GM12878 (cell line): ENCODE data around the gene AP3D1. TPM values are rescaled to one million over a fixed set of nuclear protein-coding genes. Genes with fewer than 3 reads are reported as not detected.

Experiments
- CBX5 ChIP-seq: sonication (generic); IDR thresholded peaks from 2 replicates; pipeline ENCODE4 v1.6.1; 2016; ENCODE audit warnings: low read depth, moderate library complexity, mild to moderate bottlenecking, inconsistent platforms
- CHD2 ChIP-seq: IDR thresholded peaks from 2 replicates; pipeline ENCODE4 v1.6.1; 2011; ENCODE audit warnings: low read depth, low read length, improper control_type of control experiment, borderline replicate concordance
- CTCF ChIP-seq, 3 experiments: IDR thresholded peaks in 2 of 3; conservative IDR thresholded peaks in 1 of 3; 2 replicates each; pipeline ENCODE4 v1.5.1; 2011; ENCODE audit warnings: low read depth in 3 of 3, low read length in 3 of 3, mild to moderate bottlenecking in 3 of 3, control low read depth in 2 of 3, moderate library complexity in 2 of 3, inconsistent platforms in 1 of 3, mixed read lengths in 1 of 3; ENCODE audit not compliant: control insufficient read depth in 2 of 3, insufficient read depth in 1 of 3; ENCODE audit errors: extremely low read depth in 1 of 3
- EGR1 ChIP-seq, 2 experiments: IDR thresholded peaks; 1 replicate in 1 of 2; 2 replicates in 1 of 2; pipeline ENCODE4 v1.6.1; 2011 to 2012; ENCODE audit warnings: low read depth in 2 of 2, low read length in 2 of 2, borderline replicate concordance in 1 of 2, mild to moderate bottlenecking in 1 of 2, moderate library complexity in 1 of 2
- LARP7 ChIP-seq: fragments of 450-650 bp; IDR thresholded peaks from 2 replicates; pipeline ENCODE4 v1.6.1; 2017; ENCODE audit warnings: mild to moderate bottlenecking
- PML ChIP-seq: IDR thresholded peaks from 2 replicates; pipeline ENCODE4 v1.6.1; 2012; ENCODE audit warnings: low read length, inconsistent platforms
- POLR2A ChIP-seq: IDR thresholded peaks from 2 replicates; pipeline ENCODE4 v1.6.1; 2011; ENCODE audit warnings: low read depth, mild to moderate bottlenecking, low read length
- RAD51 ChIP-seq: fragments of 450-650 bp; IDR thresholded peaks from 2 replicates; pipeline ENCODE4 v1.6.1; 2016; ENCODE audit warnings: moderate library complexity, mild to moderate bottlenecking, inconsistent platforms
- SMARCA5 ChIP-seq: fragments of 450-650 bp; IDR thresholded peaks from 2 replicates; pipeline ENCODE4 v1.6.1; 2017; ENCODE audit warnings: mild to moderate bottlenecking
- SP1 ChIP-seq: IDR thresholded peaks from one replicate; pipeline ENCODE4 v1.6.1; 2011; ENCODE audit warnings: low read depth, low read length
- STAT1 ChIP-seq: fragments of 450-650 bp; conservative IDR thresholded peaks from 2 replicates; pipeline ENCODE4 v1.6.1; 2014; ENCODE audit warnings: antibody characterized with exemption, mild to moderate bottlenecking
- ZNF687 ChIP-seq: fragments of 450-650 bp; IDR thresholded peaks from 2 replicates; pipeline ENCODE4 v1.6.1; 2017; ENCODE audit warnings: mild to moderate bottlenecking, moderate library complexity
- ZZZ3 ChIP-seq: IDR thresholded peaks from 2 replicates; pipeline ENCODE4 v1.6.1; 2011; ENCODE audit warnings: low read depth; ENCODE audit not compliant: control insufficient read depth, insufficient read length
- polyA plus RNA-seq, 11 experiments: library from polyadenylated mRNA; depleted of rRNA in 4 of 11; unstranded in 6 of 11; stranded (reverse) in 5 of 11; fragments of >200 nt; fragmentation: Nextera tagmentation in 4 of 11; fragmentation: Illumina TruSeq in 1 of 11; extraction: Ambion mirVana in 4 of 11; extraction: Trizol in 1 of 11; gene quantifications; 1 replicate in 1 of 11; 2 replicates in 10 of 11; pipeline versions ENCODE4 v1.2.1 to v1.2.3, GENCODE V29; 2011 to 2016; ENCODE audit warnings: inconsistent platforms in 2 of 11, missing spikeins in 2 of 11, low read depth in 1 of 11
- total RNA-seq, 4 experiments: library from RNA; depleted of rRNA in 3 of 4; stranded (reverse); fragments of >200 nt in 3 of 4; fragmentation: Illumina TruSeq in 1 of 4; extraction: Trizol in 1 of 4; gene quantifications; 2 replicates each; pipeline versions ENCODE4 v1.2.1 to v1.2.3, GENCODE V29; 2013 to 2021

Gene AP3D1
- total and polyA plus RNA-seq, 10 of the 15 experiments (the other 5 are each of a cell fraction or from before 2014, with no cell fraction given): 1.5 to 108 (median 59.1) TPM

GRCh38 chr19:2050991-2051772, 100.2 kb downstream of the AP3D1 start, which contains the start of gene MKNK2 (continued):
- TF ChIP-seq RAD51: no peak
- TF ChIP-seq CBX5: no peak
- TF ChIP-seq STAT1: no peak
- TF ChIP-seq ZNF687: peak; percentile 97
- TF ChIP-seq PML: peak; percentile 92; the same call in 1 of the 2 replicates
- no peak for TF ChIP-seq ZZZ3
- peak; percentile 100 for TF ChIP-seq LARP7
- peak; percentile 18; the same call in 1 of the 2 replicates for TF ChIP-seq CHD2
- TF ChIP-seq CTCF (IDR thresholded peaks at IDR 0.05 in 2 of 3, conservative IDR thresholded peaks at IDR 0.05 in 1 of 3; ENCODE audit: control insufficient read depth in 2 of 3, extremely low read depth in 1 of 3, insufficient read depth in 1 of 3, low read depth in 3 of 3, low read length in 3 of 3): peak; percentile 49 to 75 (median 55); a peak in 5 of 6 replicates
- peak; percentile 74 for TF ChIP-seq SP1
- peak; percentile 100 for TF ChIP-seq SMARCA5
- TF ChIP-seq EGR1 (IDR thresholded peaks at IDR 0.05; ENCODE audit: borderline replicate concordance in 1 of 2, low read depth in 2 of 2, low read length in 2 of 2): peak; percentile 17 to 87
- TF ChIP-seq POLR2A: peak; percentile 98
- TF ChIP-seq, all 136 proteins: peak for 51

Other genes starting within 250 kb of the AP3D1 start
Only the 7 nearest of the 17 such genes appear.
- gene MKNK2, start 100.3 kb downstream of the AP3D1 start, total RNA-seq (2014; rRNA removed): 159 and 168 TPM in 2 replicates
- 70.3 and 77.9 TPM in 2 replicates for gene MKNK2, start 100.3 kb downstream of the AP3D1 start, total RNA-seq (2014; rRNA removed; fragmentation: Illumina TruSeq; extraction: Trizol)
- 365 and 378 TPM in 2 replicates for gene MKNK2, start 100.3 kb downstream of the AP3D1 start, total RNA-seq (2021)
- 113 and 223 TPM in 2 replicates for gene MKNK2, start 100.3 kb downstream of the AP3D1 start, polyA plus RNA-seq (2011; rRNA removed)
- 29.6 and 61.9 TPM in 2 replicates for gene MKNK2, start 100.3 kb downstream of the AP3D1 start, polyA plus RNA-seq (2014; fragmentation: Illumina TruSeq; extraction: Trizol)
- 10 to 100 TPM in 1 of 2 experiments, 1 to 10 TPM in 1; 9.6 to 17.6 TPM for gene MKNK2, start 100.3 kb downstream of the AP3D1 start, polyA plus RNA-seq (2014; fragmentation: Nextera tagmentation; extraction: Ambion mirVana)
- gene MKNK2, start 100.3 kb downstream of the AP3D1 start, polyA plus RNA-seq (2014; rRNA removed): 195 and 218 TPM in 2 replicates
- gene MKNK2, start 100.3 kb downstream of the AP3D1 start, polyA plus RNA-seq (2016; fragmentation: Nextera tagmentation; extraction: Ambion mirVana): 10 to 100 TPM; 38.3 to 53.3 TPM
- gene MOB3A, start 55.2 kb downstream of the AP3D1 start, total RNA-seq (2014; rRNA removed): 56.6 and 69.6 TPM in 2 replicates
- 32.7 and 40.5 TPM in 2 replicates for gene MOB3A, start 55.2 kb downstream of the AP3D1 start, total RNA-seq (2014; rRNA removed; fragmentation: Illumina TruSeq; extraction: Trizol)
- 176 and 181 TPM in 2 replicates for gene MOB3A, start 55.2 kb downstream of the AP3D1 start, total RNA-seq (2021)
- 71.7 and 229 TPM in 2 replicates for gene MOB3A, start 55.2 kb downstream of the AP3D1 start, polyA plus RNA-seq (2011; rRNA removed)
- gene MOB3A, start 55.2 kb downstream of the AP3D1 start, polyA plus RNA-seq (2014; fragmentation: Illumina TruSeq; extraction: Trizol): 54.2 and 82.9 TPM in 2 replicates
- gene MOB3A, start 55.2 kb downstream of the AP3D1 start, polyA plus RNA-seq (2014; fragmentation: Nextera tagmentation; extraction: Ambion mirVana): 10 to 100 TPM in 1 of 2 experiments, 1 to 10 TPM in 1; 7.5 to 10.9 TPM
- 123 and 147 TPM in 2 replicates for gene MOB3A, start 55.2 kb downstream of the AP3D1 start, polyA plus RNA-seq (2014; rRNA removed)
- 10 to 100 TPM; 79.3 to 79.5 TPM for gene MOB3A, start 55.2 kb downstream of the AP3D1 start, polyA plus RNA-seq (2016; fragmentation: Nextera tagmentation; extraction: Ambion mirVana)
- 20.7 and 22.3 TPM in 2 replicates for gene IZUMO4, start 54.7 kb downstream of the AP3D1 start, total RNA-seq (2014; rRNA removed)
- gene IZUMO4, start 54.7 kb downstream of the AP3D1 start, total RNA-seq (2014; rRNA removed; fragmentation: Illumina TruSeq; extraction: Trizol): 7.2 and 7.6 TPM in 2 replicates
- gene IZUMO4, start 54.7 kb downstream of the AP3D1 start, total RNA-seq (2021): 12.0 and 14.6 TPM in 2 replicates
- 14.2 and 22.9 TPM in 2 replicates for gene IZUMO4, start 54.7 kb downstream of the AP3D1 start, polyA plus RNA-seq (2011; rRNA removed)
- 3.8 and 7.3 TPM in 2 replicates for gene IZUMO4, start 54.7 kb downstream of the AP3D1 start, polyA plus RNA-seq (2014; fragmentation: Illumina TruSeq; extraction: Trizol)
- 1 to 10 TPM in 1 of 2 experiments, under 1 TPM in 1; 0.53 to 1.9 TPM for gene IZUMO4, start 54.7 kb downstream of the AP3D1 start, polyA plus RNA-seq (2014; fragmentation: Nextera tagmentation; extraction: Ambion mirVana)
- 27.1 and 30.3 TPM in 2 replicates for gene IZUMO4, start 54.7 kb downstream of the AP3D1 start, polyA plus RNA-seq (2014; rRNA removed)
- gene IZUMO4, start 54.7 kb downstream of the AP3D1 start, polyA plus RNA-seq (2016; fragmentation: Nextera tagmentation; extraction: Ambion mirVana): 1 to 10 TPM; 5.5 to 6.9 TPM
- gene DOT1L, start 12.4 kb upstream of the AP3D1 start, total RNA-seq (2014; rRNA removed): 9.2 and 9.5 TPM in 2 replicates
- 5.4 and 7.0 TPM in 2 replicates for gene DOT1L, start 12.4 kb upstream of the AP3D1 start, total RNA-seq (2014; rRNA removed; fragmentation: Illumina TruSeq; extraction: Trizol)
- gene DOT1L, start 12.4 kb upstream of the AP3D1 start, total RNA-seq (2021): 54.7 and 59.5 TPM in 2 replicates
- 7.1 and 11.4 TPM in 2 replicates for gene DOT1L, start 12.4 kb upstream of the AP3D1 start, polyA plus RNA-seq (2011; rRNA removed)
- gene DOT1L, start 12.4 kb upstream of the AP3D1 start, polyA plus RNA-seq (2014; fragmentation: Illumina TruSeq; extraction: Trizol): 2.9 and 9.6 TPM in 2 replicates
- under 1 TPM; 0.18 to 0.26 TPM for gene DOT1L, start 12.4 kb upstream of the AP3D1 start, polyA plus RNA-seq (2014; fragmentation: Nextera tagmentation; extraction: Ambion mirVana)
- 22.2 and 29.1 TPM in 2 replicates for gene DOT1L, start 12.4 kb upstream of the AP3D1 start, polyA plus RNA-seq (2014; rRNA removed)
- gene DOT1L, start 12.4 kb upstream of the AP3D1 start, polyA plus RNA-seq (2016; fragmentation: Nextera tagmentation; extraction: Ambion mirVana): 10 to 100 TPM; 10.1 to 12.9 TPM
- gene PLEKHJ1, start 84.8 kb upstream of the AP3D1 start, total RNA-seq (2014; rRNA removed): 131 and 133 TPM in 2 replicates
- gene PLEKHJ1, start 84.8 kb upstream of the AP3D1 start, total RNA-seq (2014; rRNA removed; fragmentation: Illumina TruSeq; extraction: Trizol): 42.8 and 49.7 TPM in 2 replicates
- 92.9 and 98.0 TPM in 2 replicates for gene PLEKHJ1, start 84.8 kb upstream of the AP3D1 start, total RNA-seq (2021)
- gene PLEKHJ1, start 84.8 kb upstream of the AP3D1 start, polyA plus RNA-seq (2011; rRNA removed): 27.7 and 52.0 TPM in 2 replicates
- gene PLEKHJ1, start 84.8 kb upstream of the AP3D1 start, polyA plus RNA-seq (2014; fragmentation: Illumina TruSeq; extraction: Trizol): 13.8 and 32.4 TPM in 2 replicates
- gene PLEKHJ1, start 84.8 kb upstream of the AP3D1 start, polyA plus RNA-seq (2014; fragmentation: Nextera tagmentation; extraction: Ambion mirVana): 1 to 10 TPM; 1.3 to 6.9 TPM
- 133 and 158 TPM in 2 replicates for gene PLEKHJ1, start 84.8 kb upstream of the AP3D1 start, polyA plus RNA-seq (2014; rRNA removed)
- 100 to 1,000 TPM; 119 to 125 TPM for gene PLEKHJ1, start 84.8 kb upstream of the AP3D1 start, polyA plus RNA-seq (2016; fragmentation: Nextera tagmentation; extraction: Ambion mirVana)
- 41.5 and 49.3 TPM in 2 replicates for gene SF3A2, start 85.3 kb upstream of the AP3D1 start, total RNA-seq (2014; rRNA removed)
- gene SF3A2, start 85.3 kb upstream of the AP3D1 start, total RNA-seq (2014; rRNA removed; fragmentation: Illumina TruSeq; extraction: Trizol): 12.3 and 15.6 TPM in 2 replicates
- 132 and 143 TPM in 2 replicates for gene SF3A2, start 85.3 kb upstream of the AP3D1 start, total RNA-seq (2021)
- gene SF3A2, start 85.3 kb upstream of the AP3D1 start, polyA plus RNA-seq (2011; rRNA removed): 3.3 and 5.4 TPM in 2 replicates
- gene SF3A2, start 85.3 kb upstream of the AP3D1 start, polyA plus RNA-seq (2014; fragmentation: Illumina TruSeq; extraction: Trizol): 2.4 and 26.9 TPM in 2 replicates
- under 1 TPM; 0.33 to 0.55 TPM for gene SF3A2, start 85.3 kb upstream of the AP3D1 start, polyA plus RNA-seq (2014; fragmentation: Nextera tagmentation; extraction: Ambion mirVana)
- 36.2 and 61.3 TPM in 2 replicates for gene SF3A2, start 85.3 kb upstream of the AP3D1 start, polyA plus RNA-seq (2014; rRNA removed)
- 10 to 100 TPM; 34.4 to 39.7 TPM for gene SF3A2, start 85.3 kb upstream of the AP3D1 start, polyA plus RNA-seq (2016; fragmentation: Nextera tagmentation; extraction: Ambion mirVana)
- 1.4 and 1.7 TPM in 2 replicates for gene AMH, start 97.8 kb upstream of the AP3D1 start, total RNA-seq (2014; rRNA removed)
- 0.18 TPM in 1 of 2 replicates, not detected in the other for gene AMH, start 97.8 kb upstream of the AP3D1 start, total RNA-seq (2014; rRNA removed; fragmentation: Illumina TruSeq; extraction: Trizol)
- 2.1 and 3.5 TPM in 2 replicates for gene AMH, start 97.8 kb upstream of the AP3D1 start, total RNA-seq (2021)
- 0.20 and 0.22 TPM in 2 replicates for gene AMH, start 97.8 kb upstream of the AP3D1 start, polyA plus RNA-seq (2011; rRNA removed)
- gene AMH, start 97.8 kb upstream of the AP3D1 start, polyA plus RNA-seq (2014; fragmentation: Illumina TruSeq; extraction: Trizol): not detected in 2 replicates
- not detected for gene AMH, start 97.8 kb upstream of the AP3D1 start, polyA plus RNA-seq (2014; fragmentation: Nextera tagmentation; extraction: Ambion mirVana)
- 2.6 TPM in 2 replicates for gene AMH, start 97.8 kb upstream of the AP3D1 start, polyA plus RNA-seq (2014; rRNA removed)
- under 1 TPM in 1 of 2 experiments, not detected in 1; 0.17 TPM for gene AMH, start 97.8 kb upstream of the AP3D1 start, polyA plus RNA-seq (2016; fragmentation: Nextera tagmentation; extraction: Ambion mirVana)